IMR-90 (cell line): ENCODE data around the gene RHBDL1. TPM values are rescaled to one million over a fixed set of nuclear protein-coding genes. Genes with fewer than 3 reads are reported as not detected.

Experiments used
- ATAC-seq: fragments of 200-7000 bp; cut with Tn5 transposase; 2 replicates; pipeline ENCODE4 v1.9.1; 2020; ENCODE audit warnings: low read depth, mild to moderate bottlenecking, moderate library complexity
- BruUV-seq: library from RNA; stranded (reverse); fragments of 400-500 nt; replicated peaks from 2 replicates; lab custom pipeline; 2021; lab: Mats Ljungman, UMichigan
- CTCF ChIA-PET: fragments of 300-600 bp; formaldehyde crosslinking; extraction: SDS; loops from one replicate; lab custom pipeline; 2021; ENCODE audit warnings: antibody characterized with exemption; lab: Yijun Ruan, JAX
- POLR2A ChIA-PET: fragments of 300-600 bp; sonication (Branson Sonifier 250); formaldehyde crosslinking; loops from one replicate; lab custom pipeline; 2022; ENCODE audit warnings: antibody characterized with exemption; ENCODE audit not compliant: unreplicated experiment; lab: Charles Lee
- DNase-seq: peaks from one replicate; pipeline ENCODE4 v3.0.0; 2013
- H2AFZ ChIP-seq: replicated peaks from 2 replicates; pipeline ENCODE3; 2013; ENCODE audit warnings: low read length, mild to moderate bottlenecking; ENCODE audit not compliant: poor library complexity
- H2AK5ac ChIP-seq: 2 replicates; pipeline ENCODE4 v1.6.1; 2013; ENCODE audit warnings: low read depth, low read length, inconsistent platforms
- H2AK9ac ChIP-seq: replicated peaks from 2 replicates; pipeline ENCODE3; 2013; ENCODE audit warnings: mild to moderate bottlenecking, low read depth, low read length, moderate library complexity; ENCODE audit not compliant: poor library complexity
- H2BK120ac ChIP-seq: 2 replicates; pipeline ENCODE4 v1.6.1; 2013; ENCODE audit warnings: low read depth, low read length, inconsistent platforms
- H2BK15ac ChIP-seq: 3 replicates; pipeline ENCODE4 v1.6.1; 2013; ENCODE audit warnings: low read depth, low read length, inconsistent platforms
- H2BK20ac ChIP-seq: 2 replicates; pipeline ENCODE4 v1.6.1; 2013; ENCODE audit warnings: low read depth, mild to moderate bottlenecking, inconsistent platforms, low read length, moderate library complexity
- H2BK5ac ChIP-seq: 2 replicates; pipeline ENCODE4 v1.6.1; 2013; ENCODE audit warnings: mild to moderate bottlenecking, low read depth, low read length, inconsistent platforms; ENCODE audit not compliant: poor library complexity, severe bottlenecking
- H3K14ac ChIP-seq: replicated peaks from 2 replicates; pipeline ENCODE4 v1.6.1; 2013; ENCODE audit warnings: low read depth, low read length, inconsistent platforms
- H3K18ac ChIP-seq: 2 replicates; pipeline ENCODE4 v1.6.1; 2013; ENCODE audit warnings: low read depth, low read length, control low read depth
- H3K23ac ChIP-seq: 2 replicates; pipeline ENCODE4 v1.6.1; 2013; ENCODE audit warnings: low read depth, low read length, inconsistent platforms
- H3K27ac ChIP-seq: 2 replicates; pipeline ENCODE4 v1.5.1; 2013; ENCODE audit warnings: mild to moderate bottlenecking, control low read depth, low read length; ENCODE audit not compliant: insufficient read depth
- H3K27me3 ChIP-seq: 2 replicates; pipeline ENCODE4 v1.6.1; 2013; ENCODE audit warnings: low read length; ENCODE audit not compliant: control insufficient read depth, insufficient read depth
- H3K36me3 ChIP-seq: 2 replicates; pipeline ENCODE4 v1.6.1; 2013; ENCODE audit warnings: low read length, mixed read lengths; ENCODE audit not compliant: control insufficient read depth, insufficient read depth
- H3K4ac ChIP-seq: 2 replicates; pipeline ENCODE4 v1.6.1; 2013; ENCODE audit warnings: low read depth, low read length, inconsistent platforms
- H3K4me1 ChIP-seq: 2 replicates; pipeline ENCODE4 v1.6.1; 2013; ENCODE audit warnings: low read length, mixed read lengths; ENCODE audit not compliant: control insufficient read depth, insufficient read depth
- H3K4me2 ChIP-seq: 2 replicates; pipeline ENCODE4 v1.6.1; 2013; ENCODE audit warnings: low read depth, mild to moderate bottlenecking, control low read depth, low read length, moderate library complexity
- H3K4me3 ChIP-seq: 2 replicates; pipeline ENCODE4 v1.5.1; 2013; ENCODE audit warnings: low read depth, mild to moderate bottlenecking, control low read depth, low read length, moderate library complexity; ENCODE audit not compliant: insufficient read depth
- H3K56ac ChIP-seq: 2 replicates; pipeline ENCODE4 v1.6.1; 2013; ENCODE audit warnings: low read length, inconsistent platforms; ENCODE audit not compliant: insufficient read depth; ENCODE audit errors: extremely low read depth
- H3K79me1 ChIP-seq, 2 experiments: 2 replicates each; pipeline ENCODE4 v1.6.1; 2013; ENCODE audit warnings: low read length in 2 of 2, inconsistent platforms in 1 of 2, low read depth in 1 of 2
- H3K9ac ChIP-seq: 2 replicates; pipeline ENCODE4 v1.6.1; 2013; ENCODE audit warnings: low read depth, low read length, control low read depth
- H3K9me1 ChIP-seq: 2 replicates; pipeline ENCODE4 v1.6.1; 2013; ENCODE audit warnings: low read length, inconsistent platforms; ENCODE audit not compliant: insufficient read depth
- H3K9me3 ChIP-seq: 2 replicates; pipeline ENCODE4 v1.6.1; 2013; ENCODE audit warnings: low read length; ENCODE audit not compliant: control insufficient read depth, insufficient read depth
- H4K20me1 ChIP-seq: 2 replicates; pipeline ENCODE4 v1.6.1; 2013; ENCODE audit warnings: low read length, inconsistent platforms; ENCODE audit not compliant: insufficient read depth
- H4K5ac ChIP-seq: 2 replicates; pipeline ENCODE4 v1.6.1; 2013; ENCODE audit warnings: mild to moderate bottlenecking, low read depth, low read length, control low read depth
- H4K8ac ChIP-seq, 2 experiments: 2 replicates each; pipeline ENCODE4 v1.6.1; 2013; ENCODE audit warnings: low read depth in 2 of 2, low read length in 2 of 2, control low read depth in 1 of 2, inconsistent platforms in 1 of 2
- H4K91ac ChIP-seq: 2 replicates; pipeline ENCODE4 v1.6.1; 2013; ENCODE audit warnings: low read depth, low read length, inconsistent platforms; ENCODE audit not compliant: insufficient read depth
- BHLHE40 ChIP-seq: fragments of 150-350 bp; IDR thresholded peaks from 2 replicates; pipeline ENCODE4 v1.6.1; 2016; ENCODE audit warnings: mild to moderate bottlenecking, low read depth, low read length
- CEBPB ChIP-seq: IDR thresholded peaks from 2 replicates; pipeline ENCODE4 v1.6.1; 2012; ENCODE audit warnings: low read depth, low read length, improper control_type of control experiment
- FOS ChIP-seq: fragments of 150-350 bp; IDR thresholded peaks from 2 replicates; pipeline ENCODE4 v1.6.1; 2016; ENCODE audit warnings: low read depth, low read length
- MAZ ChIP-seq: IDR thresholded peaks from 2 replicates; pipeline ENCODE4 v1.6.1; 2012; ENCODE audit warnings: low read depth, mild to moderate bottlenecking, low read length, improper control_type of control experiment, moderate library complexity, borderline replicate concordance
- MXI1 ChIP-seq: IDR thresholded peaks from 2 replicates; pipeline ENCODE4 v1.6.1; 2012; ENCODE audit warnings: low read depth, mild to moderate bottlenecking, low read length, moderate library complexity, borderline replicate concordance
- RCOR1 ChIP-seq: IDR thresholded peaks from 2 replicates; pipeline ENCODE4 v1.6.1; 2012; ENCODE audit warnings: mild to moderate bottlenecking, low read length, improper control_type of control experiment; ENCODE audit not compliant: insufficient replicate concordance
- WGBS, 2 experiments: methylation state at CpG; one replicate each; pipeline versions ENCODE4 v1.1.5 to v1.1.7; 2013; ENCODE audit warnings: missing lambda C conversion rate in 2 of 2; ENCODE audit not compliant: insufficient read length in 1 of 2; ENCODE audit errors: extremely low coverage in 2 of 2; 5-methylcytosine and 5-hydroxymethylcytosine counted together
- dilution Hi-C: fragments of 300-500 bp; cut with HindIII; formaldehyde crosslinking; loops from one replicate; pipeline ENCODE4 v1.14.3; 2018; ENCODE audit warnings: low sequenced_read_pairs; ENCODE audit not compliant: unreplicated experiment
- in situ Hi-C: fragments of 300-500 bp; cut with MboI; formaldehyde crosslinking; loops from 3 replicates; pipeline ENCODE4 v1.14.3; 2019; ENCODE audit warnings: low sequenced_read_pairs, inconsistent platforms, mixed read lengths
- intact Hi-C: fragments of 100-400 bp; cut with micrococcal nuclease; formaldehyde crosslinking; loops from 2 replicates; pipeline ENCODE4 v1.10.0; 2022
- polyA plus RNA-seq, 3 experiments: library from polyadenylated mRNA; depleted of rRNA; stranded (reverse); fragments of >200 nt; gene quantifications; 2 replicates each; pipeline ENCODE4 v1.2.3, GENCODE V29; 2012; ENCODE audit warnings: low replicate concordance in 1 of 3
- total RNA-seq: library from RNA; depleted of rRNA; stranded (reverse); fragments of >200 nt; gene quantifications from 2 replicates; pipeline ENCODE4 v1.2.3, GENCODE V29; 2012
- TF ChIP-seq, protein P1 (sequence below): conservative IDR thresholded peaks from 2 replicates; pipeline ENCODE4 v1.5.1; 2012; ENCODE audit warnings: mild to moderate bottlenecking, low read depth, low read length, improper control_type of control experiment

The RHBDL1 gene
- total and polyA plus RNA-seq, 2 of the 4 experiments (the other 2 are of a cell fraction), result 0.72 to 4.1 TPM

DNA sequence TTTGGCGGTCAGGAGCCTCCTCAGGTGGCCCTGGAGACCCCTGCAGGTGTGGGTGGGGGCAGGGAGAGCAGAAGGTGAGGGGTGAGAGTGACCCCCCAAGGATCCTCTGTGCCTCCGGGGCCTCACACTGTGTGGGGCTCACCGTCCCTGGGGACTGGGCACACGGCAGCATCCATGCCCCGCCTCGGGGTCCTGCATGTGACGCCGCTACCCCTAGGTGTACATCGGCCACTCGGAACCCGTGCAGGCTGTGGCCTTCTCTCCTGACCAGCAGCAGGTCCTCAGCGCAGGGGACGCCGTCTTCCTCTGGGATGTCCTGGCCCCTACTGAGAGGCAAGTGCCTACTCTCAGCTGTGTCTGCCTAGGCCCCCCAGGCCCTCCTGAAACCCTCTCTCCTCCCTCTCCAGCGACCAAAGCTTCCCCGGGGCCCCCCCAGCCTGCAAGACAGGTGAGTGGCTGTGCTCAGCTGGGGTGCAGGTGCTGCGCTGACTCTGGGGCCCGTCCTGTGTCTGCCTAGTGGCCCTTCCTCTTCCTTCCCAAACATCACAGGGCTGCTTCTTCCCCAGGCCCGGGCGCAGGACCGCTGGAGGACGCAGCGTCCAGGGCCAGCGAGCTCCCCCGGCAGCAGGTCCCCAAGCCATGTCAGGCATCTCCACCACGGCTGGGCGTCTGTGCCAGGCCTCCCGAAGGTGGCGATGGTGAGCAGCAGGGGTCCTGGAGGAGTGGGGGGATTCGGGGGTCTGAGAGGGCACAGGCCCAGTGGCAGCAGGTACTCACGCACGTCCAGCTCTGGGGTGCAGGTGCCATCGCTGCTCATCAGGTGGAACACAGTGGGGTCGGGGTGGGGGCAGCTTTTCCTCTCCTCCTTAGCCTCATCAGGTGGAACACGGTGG lies 16.5 kb upstream of the RHBDL1 start (continued):
- TF ChIP-seq, protein P1, sequence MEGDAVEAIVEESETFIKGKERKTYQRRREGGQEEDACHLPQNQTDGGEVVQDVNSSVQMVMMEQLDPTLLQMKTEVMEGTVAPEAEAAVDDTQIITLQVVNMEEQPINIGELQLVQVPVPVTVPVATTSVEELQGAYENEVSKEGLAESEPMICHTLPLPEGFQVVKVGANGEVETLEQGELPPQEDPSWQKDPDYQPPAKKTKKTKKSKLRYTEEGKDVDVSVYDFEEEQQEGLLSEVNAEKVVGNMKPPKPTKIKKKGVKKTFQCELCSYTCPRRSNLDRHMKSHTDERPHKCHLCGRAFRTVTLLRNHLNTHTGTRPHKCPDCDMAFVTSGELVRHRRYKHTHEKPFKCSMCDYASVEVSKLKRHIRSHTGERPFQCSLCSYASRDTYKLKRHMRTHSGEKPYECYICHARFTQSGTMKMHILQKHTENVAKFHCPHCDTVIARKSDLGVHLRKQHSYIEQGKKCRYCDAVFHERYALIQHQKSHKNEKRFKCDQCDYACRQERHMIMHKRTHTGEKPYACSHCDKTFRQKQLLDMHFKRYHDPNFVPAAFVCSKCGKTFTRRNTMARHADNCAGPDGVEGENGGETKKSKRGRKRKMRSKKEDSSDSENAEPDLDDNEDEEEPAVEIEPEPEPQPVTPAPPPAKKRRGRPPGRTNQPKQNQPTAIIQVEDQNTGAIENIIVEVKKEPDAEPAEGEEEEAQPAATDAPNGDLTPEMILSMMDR, result no peak

DNA sequence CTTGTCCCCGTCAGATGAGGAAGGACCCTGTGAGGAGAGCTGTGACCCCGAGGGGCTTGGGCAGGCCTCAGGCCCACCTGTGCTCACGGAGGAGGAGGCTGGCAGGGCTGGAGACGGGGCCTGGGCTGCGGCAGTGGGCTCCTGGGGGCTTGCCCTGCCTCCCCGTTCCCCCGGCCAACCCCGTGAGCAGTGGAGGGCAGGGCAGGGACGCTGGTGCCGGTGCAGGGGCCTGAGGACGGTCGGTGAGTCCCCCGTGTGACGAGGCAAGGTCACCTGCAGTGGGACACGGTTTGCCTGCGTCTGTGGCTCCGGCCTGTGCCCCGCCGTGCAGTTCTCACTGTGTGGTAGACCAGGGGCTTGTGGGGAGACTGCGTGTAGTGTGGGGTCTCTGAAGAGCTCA lies 15.9 kb upstream of the RHBDL1 start:
- ChIA-PET POLR2A (no interaction called here), CTCF (interaction anchor here (0.7 kb wide), 1 partner anchor 12 kb away, joined by 3 read pairs; no protein-coding TSS in a partner anchor)
- peaks cover 4% of the 10 kb centered on the region for H3K36me3 ChIP-seq
- H3K4ac ChIP-seq, result no peak overlapping the region
- H3K18ac ChIP-seq, result no peak overlapping the region
- in situ Hi-C loops, result no loop called here
- no peaks in the 10 kb centered on the region for H3K9me1 ChIP-seq
- no peak overlapping the region for H2BK20ac ChIP-seq
- 90% methylated on average over 9 of the region's 20 CpGs; no CpG with 5 or more reads in 1 of the 2 experiments for WGBS, 2 experiments
- H4K20me1 ChIP-seq, result no peaks in the 10 kb centered on the region
- H3K9ac ChIP-seq, result no peak overlapping the region
- no peak overlapping the region for H3K4me3 ChIP-seq
- DNase-seq, result no peak
- H2BK120ac ChIP-seq, result no peak overlapping the region
- H3K4me1 ChIP-seq, result peaks cover 5% of the 10 kb centered on the region
- H3K79me1 ChIP-seq, result no peaks in the 10 kb centered on the region
- no peak overlapping the region for H3K4me2 ChIP-seq
- TF ChIP-seq CEBPB (no peak), RCOR1 (no peak), BHLHE40 (no peak), MAZ (no peak), FOS (no peak), MXI1 (no peak)
- H2AK5ac ChIP-seq, result no peak overlapping the region
- no peak overlapping the region for H3K14ac ChIP-seq
- no peak overlapping the region for H2AK9ac ChIP-seq
- H2BK15ac ChIP-seq, result no peak overlapping the region
- no TSS peak for BruUV-seq
- H3K27ac ChIP-seq, result no peak overlapping the region
- H4K8ac ChIP-seq, result no peak overlapping the region
- H3K9me3 ChIP-seq, result no peaks in the 10 kb centered on the region
- dilution Hi-C loops, result no loop called here
- no peak overlapping the region for H4K91ac ChIP-seq
- no peak for ATAC-seq
- H3K27me3 ChIP-seq, result no peaks in the 10 kb centered on the region
- no peak overlapping the region for H3K23ac ChIP-seq
- intact Hi-C loops, result loop anchor here (2.0 kb wide), 1 partner anchor 81 kb away; no protein-coding TSS in a partner anchor
- no peak overlapping the region for H2BK5ac ChIP-seq
- no peak overlapping the region for H3K56ac ChIP-seq
- H2AFZ ChIP-seq, result no peak overlapping the region
- no peak overlapping the region for H4K5ac ChIP-seq
